H1 (cell line): ENCODE measurements around the gene PRODH. TPM values are rescaled to one million over a fixed set of nuclear protein-coding genes. Genes with fewer than 3 reads are reported as not detected.

Experiments
- ATF3 ChIP-seq: IDR thresholded peaks from 2 replicates; pipeline ENCODE4 v1.6.1; 2011; ENCODE audit warnings: low read depth, mild to moderate bottlenecking, low read length; ENCODE audit not compliant: insufficient read depth
- BACH1 ChIP-seq: IDR thresholded peaks from 2 replicates; pipeline ENCODE4 v1.6.1; 2012; ENCODE audit warnings: low read length, improper control_type of control experiment
- BCL11A ChIP-seq, 2 experiments: IDR thresholded peaks; one replicate each; pipeline ENCODE4 v1.6.1; 2011; ENCODE audit warnings: low read depth in 2 of 2, low read length in 2 of 2, mild to moderate bottlenecking in 2 of 2
- CBX8 ChIP-seq: fragments of 300-800, 300-1000 bp; sonication (generic); IDR thresholded peaks from 2 replicates; pipeline ENCODE4 v1.7.1; 2016; ENCODE audit warnings: low read depth, low read length, borderline replicate concordance
- CHD2 ChIP-seq: IDR thresholded peaks from 2 replicates; pipeline ENCODE4 v1.6.1; 2012; ENCODE audit warnings: low read length, improper control_type of control experiment
- CTCF ChIP-seq, 3 experiments: IDR thresholded peaks; 1 replicate in 2 of 3; 2 replicates in 1 of 3; pipeline versions ENCODE4 v1.5.1 to v1.6.1; 2011; ENCODE audit warnings: low read length in 3 of 3, mild to moderate bottlenecking in 3 of 3, inconsistent platforms in 2 of 3, low read depth in 1 of 3, moderate library complexity in 1 of 3; ENCODE audit not compliant: insufficient read depth in 1 of 3; ENCODE audit errors: control extremely low read depth in 1 of 3
- E2F6 ChIP-seq: IDR thresholded peaks from 2 replicates; pipeline ENCODE4 v1.6.1; 2012; ENCODE audit warnings: inconsistent platforms
- EGR1 ChIP-seq: IDR thresholded peaks from 2 replicates; pipeline ENCODE4 v1.6.1; 2011; ENCODE audit warnings: low read depth, low read length, borderline replicate concordance
- EP300 ChIP-seq, 2 experiments: IDR thresholded peaks; 1 replicate in 1 of 2; 2 replicates in 1 of 2; pipeline ENCODE4 v1.6.1; 2011 to 2012; ENCODE audit warnings: low read depth in 2 of 2, low read length in 2 of 2, mild to moderate bottlenecking in 2 of 2, borderline replicate concordance in 1 of 2, inconsistent platforms in 1 of 2, moderate library complexity in 1 of 2
- EZH2 ChIP-seq: fragments of 200-600 bp; sonication (generic); IDR thresholded peaks from 2 replicates; pipeline ENCODE4 v1.7.1; 2012; ENCODE audit warnings: low read depth, mild to moderate bottlenecking, moderate library complexity, low read length, inconsistent platforms; ENCODE audit not compliant: severe bottlenecking
- GABPA ChIP-seq: IDR thresholded peaks from 2 replicates; pipeline ENCODE4 v1.6.1; 2011; ENCODE audit warnings: mild to moderate bottlenecking, low read length, moderate library complexity, borderline replicate concordance; ENCODE audit not compliant: insufficient read depth
- JUND ChIP-seq: IDR thresholded peaks from 2 replicates; pipeline ENCODE4 v1.6.1; 2011; ENCODE audit warnings: mild to moderate bottlenecking, improper control_type of control experiment, low read length
- PHF8 ChIP-seq: fragments of 200-600 bp; sonication (generic); conservative IDR thresholded peaks from 2 replicates; pipeline ENCODE4 v1.7.1; 2012; ENCODE audit warnings: low read depth, mild to moderate bottlenecking, inconsistent platforms, low read length, moderate library complexity
- POU5F1 ChIP-seq: IDR thresholded peaks from 2 replicates; pipeline ENCODE4 v1.6.1; 2011; ENCODE audit warnings: low read depth, mild to moderate bottlenecking, low read length, moderate library complexity
- RAD21 ChIP-seq, 2 experiments: IDR thresholded peaks in 1 of 2; conservative IDR thresholded peaks in 1 of 2; 2 replicates each; pipeline ENCODE4 v1.6.1; 2011; ENCODE audit warnings: low read depth in 2 of 2, low read length in 2 of 2, improper control_type of control experiment in 1 of 2, inconsistent platforms in 1 of 2, mild to moderate bottlenecking in 1 of 2, moderate library complexity in 1 of 2
- RBBP5 ChIP-seq: IDR thresholded peaks from 2 replicates; pipeline ENCODE4 v1.7.1; 2012; ENCODE audit warnings: low read depth, mild to moderate bottlenecking, inconsistent platforms, low read length, moderate library complexity, borderline replicate concordance
- SAP30 ChIP-seq: fragments of 300-600 bp; sonication (generic); IDR thresholded peaks from 2 replicates; pipeline ENCODE4 v1.7.1; 2012; ENCODE audit warnings: low read length, moderate library complexity, mild to moderate bottlenecking, inconsistent platforms; ENCODE audit not compliant: insufficient read depth, insufficient replicate concordance
- SP4 ChIP-seq: IDR thresholded peaks from 2 replicates; pipeline ENCODE4 v1.6.1; 2012; ENCODE audit warnings: low read length, inconsistent platforms
- TAF7 ChIP-seq: optimal IDR thresholded peaks from 2 replicates; pipeline ENCODE3; 2011; ENCODE audit warnings: low read depth, mild to moderate bottlenecking, inconsistent platforms, low read length, moderate library complexity, borderline replicate concordance
- polyA plus RNA-seq, 7 experiments: library from polyadenylated mRNA; depleted of rRNA in 3 of 7; stranded (reverse) in 5 of 7; unstranded in 2 of 7; fragments of >200 nt in 5 of 7; fragments of 200-250 nt in 2 of 7; gene quantifications; 1 replicate in 5 of 7; 2 replicates in 1 of 7; 4 replicates in 1 of 7; pipeline versions ENCODE4 v1.2.1 to v1.2.3, GENCODE V29; 2011 to 2013; ENCODE audit warnings: missing spikeins in 2 of 7, mixed read lengths in 2 of 7
- total RNA-seq: library from RNA; stranded (reverse); fragmentation: NEBNext Ultra II Directional; extraction: Animal tissue kit (Norgen Biotek cat#: 25700); gene quantifications from 2 replicates; pipeline ENCODE4 v1.2.1, GENCODE V29; 2021

The PRODH gene
- total and polyA plus RNA-seq, 2 of the 8 experiments (the other 6 are each of a cell fraction or from before 2014, with no cell fraction given) = 27.6 to 45.6 TPM

GRCh38 chr22:18970176-18970947, 34.3 kb upstream of the PRODH start (continued):
- no peak for TF ChIP-seq TAF7
- TF ChIP-seq EZH2 = no peak
- TF ChIP-seq CTCF (IDR thresholded peaks at IDR 0.05; ENCODE audit: control extremely low read depth in 1 of 3, insufficient read depth in 1 of 3, low read depth in 1 of 3, low read length in 3 of 3) = peak; percentile 13 to 36 (median 34)
- no peak for TF ChIP-seq BACH1
- TF ChIP-seq RBBP5 = peak; percentile 52; the same call in 1 of the 2 replicates
- no peak for TF ChIP-seq GABPA
- no peak for TF ChIP-seq EGR1
- TF ChIP-seq EP300 (IDR thresholded peaks at IDR 0.05; ENCODE audit: borderline replicate concordance in 1 of 2, low read depth in 2 of 2, low read length in 2 of 2) = no peak
- TF ChIP-seq E2F6 = no peak
- TF ChIP-seq CBX8 = no peak
- TF ChIP-seq RAD21 (IDR thresholded peaks at IDR 0.05 in 1 of 2, conservative IDR thresholded peaks at IDR 0.05 in 1 of 2; ENCODE audit: low read depth in 2 of 2, low read length in 2 of 2) = no peak
- TF ChIP-seq POU5F1 = no peak
- no peak for TF ChIP-seq SAP30
- TF ChIP-seq CHD2 = no peak
- no peak for TF ChIP-seq ATF3
- TF ChIP-seq BCL11A (IDR thresholded peaks at IDR 0.05; ENCODE audit: low read depth in 2 of 2, low read length in 2 of 2) = no peak
- peak; percentile 65 for TF ChIP-seq PHF8
- TF ChIP-seq JUND = no peak
- no peak for TF ChIP-seq SP4
